ENCODE results near the gene TRIM45.

Gene TRIM45

GRCh38 chr1:117092594-117092993 is 29.0 kb downstream of the TRIM45 start:
- Histone ChIP-seq H3K9me3 (no peaks in the 10 kb centered on the region), H3K4me1 (peaks cover 0 to 33% (median 2%) of the 10 kb centered on the region in 4 donors), H3K27me3 (no peaks in the 10 kb centered on the region), H3K36me3 (peaks cover 0 to 34% (median 0%) of the 10 kb centered on the region in 3 donors), H3K27ac (peak overlapping the region; percentile 63 to 72), H3K4me3 (no peak overlapping the region)
- no peak for TF ChIP-seq CTCF (IDR thresholded peaks at IDR 0.05)
- intact Hi-C loops (cut with DNase I; ENCODE audit: low total_unique reads): no loop called here
- no peak for DNase-seq

- no peaks in the 10 kb centered on the region for H3K27me3 ChIP-seq
- no peak overlapping the region for H3K27ac ChIP-seq
- intact Hi-C loops (cut with DNase I; ENCODE audit: low total_unique reads): no loop called here
- DNase-seq: no peak
- H3K4me1 ChIP-seq: peaks cover 0 to 23% (median 2%) of the 10 kb centered on the region in 4 donors
- H3K4me3 ChIP-seq: no peak overlapping the region
- no peaks in the 10 kb centered on the region for H3K9me3 ChIP-seq
- H3K36me3 ChIP-seq: peaks cover 0 to 38% (median 8%) of the 10 kb centered on the region in 3 donors
- TF ChIP-seq CTCF (IDR thresholded peaks at IDR 0.05): no peak
Observed at GRCh38 chr1:117089996-117090395, 31.6 kb downstream of the TRIM45 start.

GRCh38 chr1:117087686-117088085 is 33.9 kb downstream of the TRIM45 start:
- Histone ChIP-seq H3K4me3 (no peak overlapping the region), H3K36me3 (peaks cover 0 to 48% (median 24%) of the 10 kb centered on the region in 3 donors), H3K9me3 (no peaks in the 10 kb centered on the region), H3K27ac (no peak overlapping the region), H3K4me1 (peaks cover 0 to 2% (median 0%) of the 10 kb centered on the region in 4 donors), H3K27me3 (no peaks in the 10 kb centered on the region)
- intact Hi-C loops (cut with DNase I; ENCODE audit: low total_unique reads): no loop called here
- DNase-seq: no peak
- no peak for TF ChIP-seq CTCF (IDR thresholded peaks at IDR 0.05)

GRCh38 chr1:117084231-117084630 is 37.3 kb downstream of the TRIM45 start:
- H3K27ac ChIP-seq: no peak overlapping the region
- H3K36me3 ChIP-seq: peaks cover 22 to 63% (median 54%) of the 10 kb centered on the region in 3 donors
- H3K4me1 ChIP-seq: no peaks in the 10 kb centered on the region
- DNase-seq: no peak
- no peaks in the 10 kb centered on the region for H3K27me3 ChIP-seq
- H3K4me3 ChIP-seq: no peak overlapping the region
- H3K9me3 ChIP-seq: no peaks in the 10 kb centered on the region
- intact Hi-C loops (cut with DNase I; ENCODE audit: low total_unique reads): no loop called here
- TF ChIP-seq CTCF (IDR thresholded peaks at IDR 0.05): no peak

GRCh38 chr1:117079737-117080136 is 41.8 kb downstream of the TRIM45 start:
- H3K27me3 ChIP-seq: no peaks in the 10 kb centered on the region
- no peak for TF ChIP-seq CTCF (IDR thresholded peaks at IDR 0.05)
- H3K36me3 ChIP-seq: peaks cover 60 to 94% (median 75%) of the 10 kb centered on the region in 3 donors
- intact Hi-C loops (cut with DNase I; ENCODE audit: low total_unique reads): no loop called here
- H3K27ac ChIP-seq: no peak overlapping the region
- no peak overlapping the region for H3K4me3 ChIP-seq
- no peaks in the 10 kb centered on the region for H3K4me1 ChIP-seq
- H3K9me3 ChIP-seq: no peaks in the 10 kb centered on the region
- DNase-seq: no peak

GRCh38 chr1:117077267-117077666 is 44.3 kb downstream of the TRIM45 start:
- Histone ChIP-seq H3K27me3 (no peaks in the 10 kb centered on the region), H3K9me3 (no peaks in the 10 kb centered on the region), H3K4me1 (no peaks in the 10 kb centered on the region), H3K4me3 (no peak overlapping the region), H3K27ac (no peak overlapping the region), H3K36me3 (peaks cover 55 to 83% (median 57%) of the 10 kb centered on the region in 3 donors)
- no peak for TF ChIP-seq CTCF (IDR thresholded peaks at IDR 0.05)
- intact Hi-C loops (cut with DNase I; ENCODE audit: low total_unique reads): no loop called here
- no peak for DNase-seq

All from tibial artery (tissue), 4 donors.